MM.1S (cell line): ENCODE measurements around the gene PLEKHA7.

Source experiments
- EZH2 ChIP-seq: fragments of 300-600 bp; sonication (generic); optimal IDR thresholded peaks from 2 replicates; pipeline ENCODE3; 2017; ENCODE audit warnings: low read depth, mild to moderate bottlenecking, antibody characterized with exemption, low read length, mixed read lengths
- EZH2phosphoT487 ChIP-seq: fragments of 300-600 bp; sonication (generic); IDR thresholded peaks from 2 replicates; pipeline ENCODE4 v1.6.1; 2018; ENCODE audit warnings: antibody characterized with exemption, low read length
- TF ChIP-seq, protein P1 (sequence below): fragments of 300-600 bp; sonication (generic); IDR thresholded peaks from 2 replicates; pipeline ENCODE4 v1.5.1; 2016; ENCODE audit warnings: antibody characterized with exemption, low read length, mixed read lengths

GRCh38 chr11:16891964-16892363, 122.2 kb downstream of the PLEKHA7 start:
- TF ChIP-seq, protein P1, sequence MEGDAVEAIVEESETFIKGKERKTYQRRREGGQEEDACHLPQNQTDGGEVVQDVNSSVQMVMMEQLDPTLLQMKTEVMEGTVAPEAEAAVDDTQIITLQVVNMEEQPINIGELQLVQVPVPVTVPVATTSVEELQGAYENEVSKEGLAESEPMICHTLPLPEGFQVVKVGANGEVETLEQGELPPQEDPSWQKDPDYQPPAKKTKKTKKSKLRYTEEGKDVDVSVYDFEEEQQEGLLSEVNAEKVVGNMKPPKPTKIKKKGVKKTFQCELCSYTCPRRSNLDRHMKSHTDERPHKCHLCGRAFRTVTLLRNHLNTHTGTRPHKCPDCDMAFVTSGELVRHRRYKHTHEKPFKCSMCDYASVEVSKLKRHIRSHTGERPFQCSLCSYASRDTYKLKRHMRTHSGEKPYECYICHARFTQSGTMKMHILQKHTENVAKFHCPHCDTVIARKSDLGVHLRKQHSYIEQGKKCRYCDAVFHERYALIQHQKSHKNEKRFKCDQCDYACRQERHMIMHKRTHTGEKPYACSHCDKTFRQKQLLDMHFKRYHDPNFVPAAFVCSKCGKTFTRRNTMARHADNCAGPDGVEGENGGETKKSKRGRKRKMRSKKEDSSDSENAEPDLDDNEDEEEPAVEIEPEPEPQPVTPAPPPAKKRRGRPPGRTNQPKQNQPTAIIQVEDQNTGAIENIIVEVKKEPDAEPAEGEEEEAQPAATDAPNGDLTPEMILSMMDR = no peak
- TF ChIP-seq EZH2 (no peak), EZH2phosphoT487 (no peak)
